GM12892 (cell line): ENCODE measurements around the gene DEPDC4. TPM values are rescaled to one million over a fixed set of nuclear protein-coding genes. Genes with fewer than 3 reads are reported as not detected.
"Not testable (repeated sequence)": the region's sequence is repeated elsewhere in the genome, so short reads cannot be mapped to it uniquely, and the experiment has no call there.

Source experiments
- DNase-seq: peaks from one replicate; pipeline ENCODE4 v3.0.0; 2011; ENCODE audit not compliant: insufficient read length
- FAIRE-seq: peaks from 2 replicates; lab custom pipeline; 2011; peaks lifted over from hg19 to GRCh38; lab: Jason Lieb, UNC
- POLR2A ChIP-seq: IDR thresholded peaks from 2 replicates; pipeline ENCODE4 v1.6.1; 2011; ENCODE audit warnings: low read depth, low read length, control low read depth
- POLR2AphosphoS5 ChIP-seq: IDR thresholded peaks from 2 replicates; pipeline ENCODE4 v1.6.1; 2011; ENCODE audit warnings: low read depth, low read length, control low read depth
- TAF1 ChIP-seq: IDR thresholded peaks from 2 replicates; pipeline ENCODE4 v1.6.1; 2011; ENCODE audit warnings: low read depth, mild to moderate bottlenecking, control low read depth, low read length, borderline replicate concordance
- polyA plus RNA-seq: library from polyadenylated mRNA; unstranded; fragments of >200 nt; gene quantifications from one replicate; pipeline ENCODE4 v1.2.1, GENCODE V29; 2012; ENCODE audit warnings: missing spikeins, inconsistent platforms; ENCODE audit not compliant: missing spikeins

The DEPDC4 gene
- 2.6 TPM for polyA plus RNA-seq

- DNase-seq = peak; percentile 49
- FAIRE-seq = peak; percentile 94
- no peak for TF ChIP-seq TAF1
- TF ChIP-seq POLR2A = peak; percentile 46; the same call in 1 of the 2 replicates
Observed at GRCh38 chr12:100266835-100267602, at the start of gene DEPDC4, which contains the start of gene SCYL2. DEPDC4 (minus strand) TSS chr12:100267079; CDS start chr12:100267076, 3 bp downstream. SCYL2 (plus strand) TSS chr12:100267177; CDS start chr12:100282971, 15,794 bp downstream.

GRCh38 chr12:100311317-100311716, 44.4 kb upstream of the DEPDC4 start:
- DNase-seq = no peak
- TF ChIP-seq POLR2A (no peak), POLR2AphosphoS5 (no peak), TAF1 (no peak)
- no peak for FAIRE-seq

- not testable (repeated sequence) for FAIRE-seq, DNase-seq
Observed at GRCh38 chr12:100308138-100308537, 41.3 kb upstream of the DEPDC4 start.

GRCh38 chr12:100304334-100304733, 37.5 kb upstream of the DEPDC4 start:
- DNase-seq, FAIRE-seq: not testable (repeated sequence)

- DNase-seq (no peak), FAIRE-seq (no peak)
- no peak for TF ChIP-seq POLR2A
- TF ChIP-seq TAF1 = no peak
- no peak for TF ChIP-seq POLR2AphosphoS5
Observed at GRCh38 chr12:100303831-100304230, 37.0 kb upstream of the DEPDC4 start.

GRCh38 chr12:100302081-100302480, 35.2 kb upstream of the DEPDC4 start:
- TF ChIP-seq TAF1 (no peak), POLR2AphosphoS5 (no peak), POLR2A (no peak)
- FAIRE-seq = no peak
- no peak for DNase-seq

GRCh38 chr12:100295764-100296555, 29.1 kb upstream of the DEPDC4 start:
- FAIRE-seq = no peak
- TF ChIP-seq POLR2AphosphoS5 = no peak
- TF ChIP-seq TAF1 = no peak
- no peak for TF ChIP-seq POLR2A
- DNase-seq = no peak

GRCh38 chr12:100294366-100294765, 27.5 kb upstream of the DEPDC4 start:
- not testable (repeated sequence) for DNase-seq, FAIRE-seq

GRCh38 chr12:100293017-100293416, 26.1 kb upstream of the DEPDC4 start:
- TF ChIP-seq POLR2A = no peak
- TF ChIP-seq POLR2AphosphoS5 = no peak
- FAIRE-seq = no peak
- no peak for DNase-seq

- DNase-seq (no peak), FAIRE-seq (no peak)
- TF ChIP-seq POLR2AphosphoS5 (no peak), POLR2A (no peak), TAF1 (no peak)
Observed at GRCh38 chr12:100290016-100290415, 23.1 kb upstream of the DEPDC4 start.

GRCh38 chr12:100289038-100289437, 22.2 kb upstream of the DEPDC4 start:
- TF ChIP-seq POLR2A = no peak
- TF ChIP-seq POLR2AphosphoS5 = no peak
- no peak for TF ChIP-seq TAF1
- DNase-seq = no peak
- no peak for FAIRE-seq

GRCh38 chr12:100284556-100284955, 17.7 kb upstream of the DEPDC4 start:
- DNase-seq, FAIRE-seq: not testable (repeated sequence)
